Measurements from ENCODE around the gene MTMR4.
"Not testable (repeated sequence)": the region's sequence is repeated elsewhere in the genome, so short reads cannot be mapped to it uniquely, and the experiment has no call there.

Gene MTMR4

DNA sequence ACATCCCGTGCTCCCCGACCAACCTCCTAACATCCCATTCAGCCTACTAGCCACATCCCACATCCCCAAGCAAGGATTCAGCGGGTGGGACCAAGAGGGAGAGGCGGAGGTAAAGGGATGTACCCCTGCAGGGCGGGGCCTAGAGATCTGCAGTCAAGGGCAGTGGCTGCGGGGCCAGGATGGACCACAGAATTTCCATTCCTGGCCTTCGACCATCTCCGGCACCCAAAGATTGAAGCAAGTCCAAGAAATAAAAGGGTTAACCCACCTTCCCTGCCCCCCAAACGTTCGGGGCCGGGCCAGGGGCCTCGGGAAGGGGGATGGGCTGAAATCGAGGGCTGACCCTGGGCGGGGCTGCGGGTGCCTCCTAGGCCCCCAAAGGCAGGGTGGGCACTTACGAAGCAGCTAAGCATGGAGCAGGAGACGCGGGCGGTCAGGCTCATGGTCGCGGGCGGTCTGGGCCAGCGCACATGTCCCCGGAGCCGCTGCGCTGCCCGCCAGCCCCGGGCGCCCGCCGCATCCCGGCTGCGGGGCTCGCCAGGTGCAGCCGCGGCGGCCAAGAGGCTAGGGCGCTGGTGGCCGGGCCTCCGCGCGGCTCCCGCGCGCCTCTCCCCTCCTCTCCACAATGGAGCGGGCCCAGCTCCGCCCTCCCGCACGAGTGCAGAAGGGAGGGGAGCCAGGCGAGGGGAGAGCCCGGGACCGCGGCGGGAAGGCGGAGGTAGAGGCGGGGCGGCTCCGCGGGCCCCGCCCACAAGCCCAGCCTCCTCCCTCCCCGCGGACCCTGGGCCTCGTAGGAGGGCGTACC, at the start of gene MTMR4:
MTMR4 (minus strand) TSS at position 674 of the 805 bp plus-strand sequence; CDS start at position 443, 231 bp downstream.
- H3K4me3 ChIP-seq (ENCODE audit: low read depth, low read length): peak within 1 kb of the TSS; percentile 75
- in situ Hi-C loops (cut with HindIII; ENCODE audit: low sequenced_read_pairs): no loop called here
- no peak for DNase-seq (ENCODE audit: low read depth)
- TF ChIP-seq, protein P1, sequence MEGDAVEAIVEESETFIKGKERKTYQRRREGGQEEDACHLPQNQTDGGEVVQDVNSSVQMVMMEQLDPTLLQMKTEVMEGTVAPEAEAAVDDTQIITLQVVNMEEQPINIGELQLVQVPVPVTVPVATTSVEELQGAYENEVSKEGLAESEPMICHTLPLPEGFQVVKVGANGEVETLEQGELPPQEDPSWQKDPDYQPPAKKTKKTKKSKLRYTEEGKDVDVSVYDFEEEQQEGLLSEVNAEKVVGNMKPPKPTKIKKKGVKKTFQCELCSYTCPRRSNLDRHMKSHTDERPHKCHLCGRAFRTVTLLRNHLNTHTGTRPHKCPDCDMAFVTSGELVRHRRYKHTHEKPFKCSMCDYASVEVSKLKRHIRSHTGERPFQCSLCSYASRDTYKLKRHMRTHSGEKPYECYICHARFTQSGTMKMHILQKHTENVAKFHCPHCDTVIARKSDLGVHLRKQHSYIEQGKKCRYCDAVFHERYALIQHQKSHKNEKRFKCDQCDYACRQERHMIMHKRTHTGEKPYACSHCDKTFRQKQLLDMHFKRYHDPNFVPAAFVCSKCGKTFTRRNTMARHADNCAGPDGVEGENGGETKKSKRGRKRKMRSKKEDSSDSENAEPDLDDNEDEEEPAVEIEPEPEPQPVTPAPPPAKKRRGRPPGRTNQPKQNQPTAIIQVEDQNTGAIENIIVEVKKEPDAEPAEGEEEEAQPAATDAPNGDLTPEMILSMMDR (IDR thresholded peaks at IDR 0.05; ENCODE audit: low read depth, low read length, missing control alignments): no peak

GRCh38 chr17:58560511-58560910, 46.1 kb upstream of the MTMR4 start:
- DNase-seq (ENCODE audit: low read depth): no peak
- in situ Hi-C loops (cut with HindIII; ENCODE audit: low sequenced_read_pairs): no loop called here
- H3K4me3 ChIP-seq (ENCODE audit: low read depth, low read length): no peak overlapping the region
- TF ChIP-seq, protein P1 (IDR thresholded peaks at IDR 0.05; ENCODE audit: low read depth, low read length, missing control alignments): no peak

DNA sequence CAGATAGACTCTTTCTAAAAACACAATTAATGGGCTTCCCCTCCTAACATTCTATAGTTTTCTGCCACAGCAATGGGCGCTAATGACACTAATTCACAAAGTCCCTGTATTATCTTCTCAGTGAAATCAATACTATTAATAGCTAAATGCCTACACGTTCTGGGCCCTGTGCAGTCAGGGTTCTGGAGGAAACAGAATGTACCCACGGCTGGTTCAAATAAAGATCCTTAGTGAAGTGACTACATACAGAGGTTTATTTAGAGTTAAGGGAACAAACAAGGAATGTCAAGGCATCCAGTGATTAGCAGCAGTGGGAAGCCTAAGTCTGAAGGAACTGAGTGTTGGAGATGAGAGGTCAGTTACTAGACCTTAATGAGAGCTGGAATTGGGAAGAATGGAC, 43.5 kb upstream of the MTMR4 start:
- TF ChIP-seq, protein P1 (IDR thresholded peaks at IDR 0.05; ENCODE audit: low read depth, low read length, missing control alignments): no peak
- no peak overlapping the region for H3K4me3 ChIP-seq (ENCODE audit: low read depth, low read length)
- DNase-seq (ENCODE audit: low read depth): no peak
- in situ Hi-C loops (cut with HindIII; ENCODE audit: low sequenced_read_pairs): no loop called here

GRCh38 chr17:58556833-58557250, 42.4 kb upstream of the MTMR4 start:
- H3K4me3 ChIP-seq (ENCODE audit: low read depth, low read length): no peak overlapping the region
- TF ChIP-seq, protein P1 (IDR thresholded peaks at IDR 0.05; ENCODE audit: low read depth, low read length, missing control alignments): no peak
- in situ Hi-C loops (cut with HindIII; ENCODE audit: low sequenced_read_pairs): no loop called here
- DNase-seq (ENCODE audit: low read depth): peak; percentile 42

DNA sequence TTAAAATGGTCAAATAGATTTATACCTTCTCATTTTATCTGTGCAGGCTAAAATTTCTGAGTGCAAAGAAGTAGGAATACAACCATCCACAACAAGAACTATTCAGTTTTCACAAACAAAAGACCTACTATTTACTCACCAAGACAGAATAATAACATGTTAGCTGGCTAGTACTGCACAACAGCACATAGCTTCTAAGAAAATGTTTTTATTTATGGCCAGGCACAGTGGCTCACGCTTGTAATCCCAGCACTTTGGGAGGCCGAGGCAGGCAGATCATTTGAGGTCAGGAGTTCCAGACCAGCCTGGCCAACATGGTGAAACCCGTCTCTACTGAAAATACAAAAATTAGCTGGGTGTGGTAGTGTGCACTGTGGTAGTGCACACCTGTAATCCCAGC, 40.7 kb upstream of the MTMR4 start:
- DNase-seq (ENCODE audit: low read depth); in situ Hi-C loops (cut with HindIII; ENCODE audit: low sequenced_read_pairs): not testable (repeated sequence)

DNA sequence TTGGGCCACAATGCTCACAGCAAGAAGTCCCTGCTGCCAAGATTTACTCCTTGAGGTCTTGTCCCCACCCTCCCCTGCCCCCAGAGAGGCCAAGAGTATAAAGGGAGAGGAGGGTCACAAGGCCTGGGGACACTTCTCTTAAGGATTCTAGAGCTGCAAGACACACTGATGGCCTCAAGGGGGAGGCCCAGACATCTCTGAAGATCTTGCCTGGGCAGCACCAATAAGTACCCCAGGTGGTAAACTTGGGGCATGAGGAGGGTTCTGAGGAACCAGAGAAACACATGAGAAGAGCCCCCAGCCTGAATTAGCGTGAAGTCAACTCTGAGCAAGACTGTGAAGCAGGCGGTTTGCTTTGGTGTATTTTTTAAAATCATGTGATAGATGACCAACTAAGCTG, 26.8 kb upstream of the MTMR4 start:
- in situ Hi-C loops (cut with HindIII; ENCODE audit: low sequenced_read_pairs): no loop called here
- TF ChIP-seq, protein P1 (IDR thresholded peaks at IDR 0.05; ENCODE audit: low read depth, low read length, missing control alignments): peak; percentile 42
- no peak overlapping the region for H3K4me3 ChIP-seq (ENCODE audit: low read depth, low read length)
- no peak for DNase-seq (ENCODE audit: low read depth)

More for the DNA sequence above, 40.7 kb upstream of the MTMR4 start:
- H3K4me3 ChIP-seq (ENCODE audit: low read depth, low read length): not testable (repeated sequence)

DNA sequence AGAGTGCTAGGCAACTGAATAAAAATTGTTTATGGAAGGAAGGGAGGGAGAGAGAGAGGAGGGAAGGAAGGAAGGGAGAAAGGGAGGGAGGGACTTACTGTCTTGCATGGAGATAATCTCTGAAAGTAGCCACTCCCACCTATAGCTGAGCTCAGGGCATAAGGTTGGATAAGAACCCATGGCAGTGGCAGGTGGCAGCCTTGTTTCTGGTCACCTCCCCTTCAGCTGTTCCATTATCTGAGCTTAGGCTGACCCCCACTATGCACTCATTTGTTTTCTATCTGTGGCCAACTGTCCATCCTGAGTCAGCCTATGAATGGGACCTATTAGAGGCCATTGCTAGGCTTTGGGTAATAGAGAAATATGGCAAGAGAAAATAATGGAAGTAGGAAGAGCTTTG, 25.3 kb upstream of the MTMR4 start:
- in situ Hi-C loops (cut with HindIII; ENCODE audit: low sequenced_read_pairs): no loop called here
- H3K4me3 ChIP-seq (ENCODE audit: low read depth, low read length): no peak overlapping the region
- TF ChIP-seq, protein P1 (IDR thresholded peaks at IDR 0.05; ENCODE audit: low read depth, low read length, missing control alignments): no peak
- no peak for DNase-seq (ENCODE audit: low read depth)
